Measurements from ENCODE around the gene C10orf53. TPM values are rescaled to one million over a fixed set of nuclear protein-coding genes. Genes with fewer than 3 reads are reported as not detected.
"Not testable (repeated sequence)": the region's sequence is repeated elsewhere in the genome, so short reads cannot be mapped to it uniquely, and the experiment has no call there.

Gene C10orf53
- total RNA-seq, 1 donor from 2014 or later = not detected

DNA sequence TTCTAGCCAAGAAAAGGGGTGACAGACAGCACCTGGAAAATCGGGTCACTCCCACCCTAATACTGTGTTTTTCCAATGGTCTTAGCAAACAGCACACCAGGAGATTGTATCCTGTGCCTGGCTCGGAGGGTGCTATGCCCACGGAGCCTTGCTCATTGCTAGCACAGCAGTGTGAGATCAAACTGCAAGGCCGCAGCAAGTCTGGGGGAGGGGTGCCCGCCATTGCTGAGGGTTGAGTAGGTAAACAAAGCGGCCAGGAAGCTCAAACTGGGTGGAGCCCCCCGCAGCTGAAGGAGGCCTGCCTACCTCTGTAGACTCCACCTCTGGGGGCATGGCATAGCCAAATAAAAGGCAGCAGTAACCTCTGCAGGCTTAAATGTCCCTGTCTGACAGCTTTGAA lies 35.7 kb downstream of the C10orf53 start:
- H3K27me3 Mint-ChIP-seq; H3K4me1 Mint-ChIP-seq; H3K36me3 Mint-ChIP-seq (ENCODE audit: low read depth); DNase-seq; H3K27ac Mint-ChIP-seq; H3K4me3 Mint-ChIP-seq; H3K9me3 Mint-ChIP-seq; intact Hi-C loops (cut with micrococcal nuclease): not testable (repeated sequence)

DNA sequence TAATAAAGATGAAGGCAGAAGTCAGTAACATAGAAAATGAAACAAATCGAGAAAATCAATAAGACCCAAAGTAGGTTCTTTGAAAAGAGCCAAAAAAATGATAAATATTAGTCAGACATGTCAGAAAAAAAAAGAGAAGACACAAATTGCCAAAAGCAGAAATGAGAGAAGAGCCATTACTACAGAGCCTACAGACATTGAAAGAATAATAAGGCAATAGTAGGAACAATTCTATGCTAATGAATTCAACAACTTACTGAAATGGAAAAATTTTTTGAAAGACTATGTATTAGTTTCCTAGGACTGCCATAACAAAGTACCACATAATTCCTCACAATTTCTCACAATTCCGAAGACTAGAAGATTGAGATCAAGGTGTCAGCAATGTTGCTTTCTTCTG lies 47.1 kb downstream of the C10orf53 start:
- H3K36me3 Mint-ChIP-seq (ENCODE audit: low read depth) = no peaks in the 10 kb centered on the region
- no peaks in the 10 kb centered on the region for H3K4me1 Mint-ChIP-seq
- H3K9me3 Mint-ChIP-seq = peaks cover 9% of the 10 kb centered on the region
- DNase-seq = no peak
- H3K27me3 Mint-ChIP-seq = peaks cover 2% of the 10 kb centered on the region
- H3K4me3 Mint-ChIP-seq = no peak overlapping the region
- no peak overlapping the region for H3K27ac Mint-ChIP-seq
- intact Hi-C loops (cut with micrococcal nuclease) = no loop called here

DNA sequence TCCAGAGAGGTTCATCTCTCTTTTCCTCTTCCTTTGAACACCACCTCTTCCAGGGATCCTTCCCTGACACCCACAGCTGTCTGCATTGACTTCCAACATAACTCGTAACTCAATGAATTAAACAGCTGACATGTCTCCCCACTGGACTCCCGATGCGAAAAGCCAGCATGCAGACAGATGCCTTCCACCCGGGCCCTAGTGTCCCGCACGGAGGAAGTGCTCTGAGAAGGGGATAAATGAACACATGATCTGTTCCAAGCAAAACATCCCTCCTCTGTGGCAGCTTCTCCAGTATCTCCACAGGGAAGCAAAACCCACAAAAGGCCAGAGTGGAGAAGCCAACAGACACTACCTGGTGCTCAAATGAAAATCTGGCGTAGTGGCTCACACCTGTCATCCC lies 54.4 kb downstream of the C10orf53 start:
- Mint-ChIP-seq H3K4me3 (no peak overlapping the region), H3K27me3 (peaks cover 2% of the 10 kb centered on the region)

DNA sequence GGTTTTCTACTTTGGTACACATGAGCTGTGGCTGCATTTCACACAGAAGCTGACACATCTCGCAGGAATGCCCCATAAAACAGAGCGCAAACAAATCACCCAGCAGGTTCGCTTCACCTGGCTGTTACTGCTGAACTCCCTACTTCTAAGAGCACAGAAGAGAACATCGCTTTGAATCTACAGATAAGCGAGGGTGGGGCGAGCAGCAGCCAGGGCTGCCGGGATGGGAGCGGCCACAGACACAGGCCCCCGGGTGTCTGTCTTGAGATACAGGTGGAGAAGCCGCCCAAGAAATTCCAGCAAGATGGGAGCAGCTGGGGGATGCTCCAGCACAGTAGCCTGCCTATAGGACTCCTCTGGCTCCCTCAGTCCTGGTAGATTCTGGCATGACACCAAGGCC lies 55.2 kb downstream of the C10orf53 start:
- Mint-ChIP-seq H3K4me3 (no peak overlapping the region), H3K4me1 (no peaks in the 10 kb centered on the region), H3K27me3 (peaks cover 2% of the 10 kb centered on the region), H3K9me3 (no peaks in the 10 kb centered on the region), H3K36me3 (ENCODE audit: low read depth) (no peaks in the 10 kb centered on the region), H3K27ac (no peak overlapping the region)
- DNase-seq = no peak
- intact Hi-C loops (cut with micrococcal nuclease) = no loop called here

More for the DNA sequence above, 54.4 kb downstream of the C10orf53 start:
- no peak overlapping the region for H3K27ac Mint-ChIP-seq
- no peaks in the 10 kb centered on the region for H3K4me1 Mint-ChIP-seq
- H3K36me3 Mint-ChIP-seq (ENCODE audit: low read depth) = no peaks in the 10 kb centered on the region
- DNase-seq = no peak
- intact Hi-C loops (cut with micrococcal nuclease) = no loop called here
- no peaks in the 10 kb centered on the region for H3K9me3 Mint-ChIP-seq

DNA sequence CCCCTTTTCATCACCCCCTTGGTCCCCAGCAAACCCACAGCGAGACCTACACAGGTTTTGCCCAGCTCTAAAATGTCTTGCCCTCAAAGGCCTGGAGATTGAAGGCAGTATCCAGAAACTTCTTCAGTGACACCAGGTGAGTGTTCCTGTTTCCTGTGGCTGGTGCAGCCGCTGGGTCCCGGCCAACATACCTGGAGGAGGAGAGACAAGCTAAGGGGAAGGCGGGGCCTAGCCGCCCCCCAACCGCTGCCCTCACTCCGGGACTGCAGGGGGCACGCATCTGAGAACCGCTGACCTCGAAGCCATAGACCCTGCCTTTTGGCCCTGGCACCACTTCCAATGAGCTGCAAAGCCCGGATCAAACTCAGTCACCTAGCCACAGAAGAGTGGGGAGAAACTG lies 55.7 kb downstream of the C10orf53 start:
- H3K4me3 Mint-ChIP-seq = no peak overlapping the region
- intact Hi-C loops (cut with micrococcal nuclease) = no loop called here
- peaks cover 2% of the 10 kb centered on the region for H3K27me3 Mint-ChIP-seq
- H3K27ac Mint-ChIP-seq = no peak overlapping the region
- no peaks in the 10 kb centered on the region for H3K9me3 Mint-ChIP-seq
- H3K36me3 Mint-ChIP-seq (ENCODE audit: low read depth) = no peaks in the 10 kb centered on the region
- DNase-seq = no peak
- no peaks in the 10 kb centered on the region for H3K4me1 Mint-ChIP-seq

DNA sequence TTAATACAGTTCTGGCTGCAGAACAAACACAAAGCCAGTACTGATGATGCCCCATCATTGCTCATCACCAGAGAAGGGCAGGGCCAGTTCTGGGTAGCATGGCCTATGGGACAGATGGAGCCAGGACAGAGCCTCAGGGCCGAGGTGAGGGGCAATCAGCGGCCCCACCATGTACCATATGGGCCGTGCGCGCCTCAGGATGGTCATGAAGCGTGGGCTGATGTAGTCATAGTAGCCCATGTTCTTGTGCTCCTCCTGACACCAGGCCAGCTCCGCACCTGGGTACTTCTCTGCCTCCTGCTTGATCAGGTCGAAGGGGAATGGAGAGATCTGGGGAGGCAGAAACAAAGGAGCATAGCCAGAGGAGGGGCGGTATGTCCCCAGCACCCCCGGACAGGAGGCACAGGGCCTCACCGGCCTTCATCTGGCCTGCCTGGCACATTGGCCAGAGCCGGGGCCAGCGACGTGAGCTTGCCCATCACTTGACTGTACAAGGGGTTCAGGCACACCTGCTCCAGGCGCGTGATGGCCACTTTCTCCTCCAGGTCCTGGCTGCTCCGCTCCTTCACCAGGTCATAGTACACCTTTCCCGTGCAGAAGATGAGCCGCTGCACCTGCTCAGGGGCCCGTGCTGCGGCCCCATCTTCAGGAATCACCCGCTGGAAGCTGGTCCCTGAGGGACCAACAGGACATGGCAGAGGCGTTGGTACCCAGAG lies 56.6 kb downstream of the C10orf53 start:
- no peaks in the 10 kb centered on the region for H3K4me1 Mint-ChIP-seq
- H3K4me3 Mint-ChIP-seq = no peak overlapping the region
- no peaks in the 10 kb centered on the region for H3K9me3 Mint-ChIP-seq
- intact Hi-C loops (cut with micrococcal nuclease) = no loop called here
- H3K36me3 Mint-ChIP-seq (ENCODE audit: low read depth) = no peaks in the 10 kb centered on the region
- H3K27ac Mint-ChIP-seq = no peak overlapping the region
- H3K27me3 Mint-ChIP-seq = no peaks in the 10 kb centered on the region
- DNase-seq = no peak

DNA sequence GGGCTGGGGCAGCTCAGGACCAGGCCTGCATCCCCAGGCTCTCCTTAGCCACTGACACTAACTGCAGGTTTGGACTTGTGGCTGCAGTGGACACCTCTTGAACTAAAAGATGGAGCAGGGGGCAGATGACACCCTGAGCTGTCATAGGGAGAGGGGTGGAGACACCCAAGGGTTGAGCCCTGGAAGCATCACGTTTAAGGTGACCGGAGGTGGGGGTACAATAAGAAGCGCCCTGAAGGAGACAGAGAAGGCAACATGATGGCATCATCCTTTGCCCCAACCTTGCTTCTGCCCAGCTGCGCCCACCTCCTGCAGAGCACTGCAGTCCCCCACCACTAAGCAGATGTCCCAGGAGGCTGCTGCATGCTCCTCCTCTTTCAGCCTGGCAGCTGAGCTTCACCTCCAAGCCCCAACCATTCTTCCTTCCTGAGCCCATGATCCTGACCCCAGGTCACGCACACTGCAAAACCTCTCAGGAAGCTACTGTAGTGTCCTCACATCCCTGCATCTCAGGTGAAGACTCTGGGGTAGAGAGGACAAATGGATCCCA lies 57.2 kb downstream of the C10orf53 start:
- Mint-ChIP-seq H3K36me3 (ENCODE audit: low read depth) (no peaks in the 10 kb centered on the region), H3K4me3 (no peak overlapping the region), H3K27ac (no peak overlapping the region), H3K27me3 (no peaks in the 10 kb centered on the region), H3K9me3 (no peaks in the 10 kb centered on the region), H3K4me1 (no peaks in the 10 kb centered on the region)
- DNase-seq = no peak
- intact Hi-C loops (cut with micrococcal nuclease) = no loop called here

DNA sequence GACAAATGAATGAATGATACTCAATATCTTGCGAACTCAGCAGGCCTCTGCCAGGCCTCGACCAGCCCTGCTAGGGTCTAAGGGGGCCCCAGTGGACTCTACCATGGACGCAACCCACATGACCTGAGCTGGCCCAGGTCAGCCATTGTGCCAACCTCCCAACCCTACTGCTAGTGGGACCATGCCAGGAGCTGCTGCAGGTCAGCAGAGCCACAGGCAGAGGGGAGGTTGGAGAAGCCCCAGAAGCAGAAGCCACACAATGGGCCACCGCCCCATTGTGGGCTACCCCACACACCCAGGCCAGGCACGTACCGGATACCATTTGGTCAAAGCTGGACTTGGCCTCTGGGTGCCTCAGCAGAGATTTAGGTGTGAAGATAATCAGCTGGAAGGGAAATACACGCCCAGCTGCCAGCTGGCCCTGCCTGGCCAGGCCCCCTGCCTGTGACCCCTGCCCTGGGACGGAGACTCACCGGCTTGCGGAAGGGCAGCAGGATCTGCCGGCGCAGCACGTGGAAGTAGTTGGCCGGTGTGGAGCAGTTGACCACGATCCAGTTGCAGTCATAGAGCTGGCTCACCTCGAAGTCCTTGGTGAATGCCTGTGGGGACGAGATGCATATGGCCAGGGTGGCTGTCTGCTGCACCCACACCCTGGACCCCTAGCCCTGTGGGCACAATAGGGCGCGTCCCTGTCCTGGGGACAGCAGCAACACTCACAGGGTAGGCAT lies 58.2 kb downstream of the C10orf53 start:
- intact Hi-C loops (cut with micrococcal nuclease) = no loop called here

DNA sequence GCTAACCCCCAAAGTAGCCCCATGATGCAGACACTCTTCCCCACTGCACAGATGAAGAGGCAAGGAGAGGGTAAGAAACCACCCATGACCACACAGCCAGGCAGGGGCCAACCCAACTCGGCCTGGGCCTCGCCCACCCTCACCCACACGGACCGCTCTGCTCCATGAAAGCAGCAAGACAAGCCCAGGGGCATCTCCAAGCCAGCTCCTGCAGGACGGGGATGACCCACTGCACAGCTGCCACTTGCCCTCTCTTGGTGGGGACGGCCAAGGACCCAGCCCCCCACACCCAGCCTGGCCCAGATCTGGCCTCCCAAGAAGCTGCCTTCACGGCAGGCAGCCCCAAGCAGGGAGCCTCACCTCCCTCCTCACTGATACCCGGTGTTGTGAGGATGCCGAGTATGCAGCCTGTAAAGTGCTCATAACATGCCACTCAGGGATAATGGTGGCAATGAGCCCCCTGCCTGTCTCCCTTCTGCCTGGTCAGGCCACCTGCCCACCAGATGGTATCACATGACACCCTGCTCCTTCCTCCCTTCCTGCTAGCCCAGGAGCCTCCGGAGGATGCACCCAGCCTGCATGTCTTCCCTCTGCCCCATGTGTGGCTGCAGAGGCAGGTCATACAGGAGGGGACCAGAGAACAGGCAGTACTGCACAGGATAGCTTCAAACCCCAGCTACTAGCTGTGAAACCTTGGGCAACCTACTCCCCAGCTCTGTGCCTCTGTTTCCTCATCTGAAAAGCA lies 59.3 kb downstream of the C10orf53 start:
- DNase-seq = peak; percentile 50
- H3K4me3 Mint-ChIP-seq = no peak overlapping the region
- H3K27ac Mint-ChIP-seq = no peak overlapping the region
- no peaks in the 10 kb centered on the region for H3K9me3 Mint-ChIP-seq
- no peaks in the 10 kb centered on the region for H3K36me3 Mint-ChIP-seq (ENCODE audit: low read depth)
- H3K27me3 Mint-ChIP-seq = no peaks in the 10 kb centered on the region
- intact Hi-C loops (cut with micrococcal nuclease) = no loop called here
- no peaks in the 10 kb centered on the region for H3K4me1 Mint-ChIP-seq

More for the DNA sequence above, 58.2 kb downstream of the C10orf53 start:
- Mint-ChIP-seq H3K9me3 (no peaks in the 10 kb centered on the region), H3K4me1 (no peaks in the 10 kb centered on the region), H3K36me3 (ENCODE audit: low read depth) (no peaks in the 10 kb centered on the region), H3K27ac (no peak overlapping the region), H3K4me3 (no peak overlapping the region), H3K27me3 (no peaks in the 10 kb centered on the region)
- DNase-seq = no peak

DNA sequence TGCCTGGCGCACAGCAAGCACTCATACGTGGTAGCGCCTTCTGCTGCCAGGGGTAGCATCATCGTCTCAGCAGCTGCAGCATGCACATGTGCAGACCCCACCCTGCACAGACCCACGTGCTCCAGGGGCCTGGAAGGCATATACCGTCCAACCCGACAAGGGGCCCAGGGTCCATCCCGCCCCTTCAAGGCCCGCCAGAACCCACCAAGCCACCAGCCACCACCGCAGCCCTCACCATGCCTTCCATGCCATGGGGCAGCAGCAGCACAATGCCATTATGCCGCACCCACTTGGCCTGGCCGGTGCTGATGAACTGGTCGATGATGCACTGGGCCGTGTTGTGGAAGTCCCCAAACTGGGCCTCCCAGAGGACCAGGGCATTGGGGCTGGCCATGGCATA lies 60.0 kb downstream of the C10orf53 start:
- H3K4me1 Mint-ChIP-seq = no peaks in the 10 kb centered on the region
- no peaks in the 10 kb centered on the region for H3K27me3 Mint-ChIP-seq
- intact Hi-C loops (cut with micrococcal nuclease) = no loop called here
- H3K9me3 Mint-ChIP-seq = no peaks in the 10 kb centered on the region
- no peak overlapping the region for H3K27ac Mint-ChIP-seq
- H3K36me3 Mint-ChIP-seq (ENCODE audit: low read depth) = no peaks in the 10 kb centered on the region
- DNase-seq = peak; percentile 55
- no peak overlapping the region for H3K4me3 Mint-ChIP-seq

DNA sequence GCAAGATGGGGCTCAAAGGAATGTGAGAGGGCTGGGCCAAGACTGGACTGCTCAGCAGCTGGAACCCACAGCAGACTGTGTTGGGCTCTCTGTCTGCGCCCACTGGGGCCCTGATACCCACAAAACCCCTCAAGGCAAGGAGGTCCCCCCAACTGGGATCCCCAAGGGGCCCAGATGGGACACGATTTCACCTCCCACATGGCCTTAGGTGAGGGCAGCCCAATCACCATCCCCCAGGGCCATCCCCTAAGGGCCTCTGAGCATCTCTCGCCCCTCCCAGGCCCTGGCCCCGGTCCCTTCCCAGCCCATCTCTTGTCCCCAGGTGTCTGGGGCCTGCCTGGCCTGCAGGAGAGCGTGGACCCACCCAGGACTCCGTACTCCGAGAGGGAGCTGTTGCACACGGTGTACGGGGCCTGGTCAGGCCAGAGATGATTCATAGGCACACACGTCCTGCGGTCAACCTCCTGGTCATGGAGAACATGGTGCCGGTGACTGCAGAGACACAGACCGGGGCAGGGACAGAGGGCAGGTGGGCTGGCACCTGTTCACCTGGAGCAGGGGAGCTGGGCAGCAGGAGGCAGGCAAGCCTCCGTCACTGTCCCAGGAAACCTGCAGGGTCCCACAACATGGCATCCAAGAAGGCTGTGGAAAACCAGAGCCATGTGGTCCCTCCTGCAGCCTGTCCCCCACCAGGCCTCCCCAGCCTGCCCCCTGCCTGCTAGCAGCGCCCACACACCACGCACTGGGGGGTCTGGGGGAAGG lies 61.1 kb downstream of the C10orf53 start:
- peak; percentile 51 for DNase-seq
- H3K27ac Mint-ChIP-seq = no peak overlapping the region
- H3K4me1 Mint-ChIP-seq = no peaks in the 10 kb centered on the region
- no peaks in the 10 kb centered on the region for H3K27me3 Mint-ChIP-seq
- no peak overlapping the region for H3K4me3 Mint-ChIP-seq
- H3K36me3 Mint-ChIP-seq (ENCODE audit: low read depth) = no peaks in the 10 kb centered on the region
- intact Hi-C loops (cut with micrococcal nuclease) = no loop called here
- H3K9me3 Mint-ChIP-seq = no peaks in the 10 kb centered on the region

DNA sequence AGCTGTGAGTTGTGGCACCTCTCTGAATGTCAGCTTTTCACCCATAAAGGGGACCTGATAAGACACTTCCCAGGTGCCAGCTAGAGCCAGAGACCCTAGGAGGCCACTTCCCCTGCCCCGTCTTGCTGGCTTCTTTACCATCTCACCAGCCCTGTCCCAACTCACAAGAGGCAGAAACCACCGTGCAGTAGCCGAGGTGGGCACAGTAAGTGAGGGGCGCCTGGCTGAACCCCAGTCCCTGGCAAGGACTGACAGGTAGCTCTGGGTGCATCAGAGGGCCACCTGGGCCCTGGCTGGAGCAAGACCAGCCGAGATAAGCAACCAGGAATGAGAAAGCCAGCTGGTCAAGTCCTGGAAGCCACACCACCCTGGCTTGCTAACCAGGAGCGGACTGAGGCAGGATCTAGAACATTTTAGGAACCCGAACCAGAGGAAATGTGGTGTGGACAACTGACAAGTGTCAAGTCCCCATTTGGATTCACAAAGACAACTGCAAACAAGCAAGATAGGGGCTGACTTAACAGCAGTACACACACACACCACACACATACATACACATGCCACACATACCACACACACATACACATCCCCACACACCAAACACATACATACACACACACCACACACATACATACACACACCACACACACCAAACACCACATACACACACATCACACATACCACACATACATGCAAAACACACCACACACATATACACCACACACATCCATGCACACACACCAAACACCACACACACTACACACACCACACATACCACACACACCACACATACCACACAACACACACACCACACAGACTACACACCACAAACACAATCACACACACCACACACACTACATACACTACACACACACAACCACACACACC lies 61.9 kb downstream of the C10orf53 start:
- DNase-seq = peak; percentile 53
- no peak overlapping the region for H3K4me3 Mint-ChIP-seq
- H3K9me3 Mint-ChIP-seq = no peaks in the 10 kb centered on the region
- H3K36me3 Mint-ChIP-seq (ENCODE audit: low read depth) = no peaks in the 10 kb centered on the region
- H3K4me1 Mint-ChIP-seq = no peaks in the 10 kb centered on the region
- intact Hi-C loops (cut with micrococcal nuclease) = no loop called here
- H3K27me3 Mint-ChIP-seq = no peaks in the 10 kb centered on the region
- no peak overlapping the region for H3K27ac Mint-ChIP-seq
